K562 (cell line): Measurements from ENCODE around the gene CPT1B. TPM values are rescaled to one million over a fixed set of nuclear protein-coding genes. Genes with fewer than 3 reads are reported as not detected.

ENCODE experiments used
- CC2D1A ChIP-seq: fragments of 450-650 bp; IDR thresholded peaks from 2 replicates; pipeline ENCODE4 v1.6.1; 2017; ENCODE audit warnings: mild to moderate bottlenecking
- NFXL1 ChIP-seq: fragments of 450-650 bp; formaldehyde crosslinking; IDR thresholded peaks from 2 replicates; pipeline ENCODE4 v1.4.0; 2021; ENCODE audit warnings: mild to moderate bottlenecking
- RHOXF2B ChIP-seq: fragments of 250-450 bp; sonication (Bioruptor Pico); conservative IDR thresholded peaks from 2 replicates; pipeline ENCODE4 v1.5.1; 2021
- SRSF7 ChIP-seq: fragments of 200-400 bp; formaldehyde crosslinking; optimal IDR thresholded peaks from 2 replicates; pipeline ENCODE3; 2017; ENCODE audit warnings: mild to moderate bottlenecking, low read depth, low read length
- ZNF384 ChIP-seq: IDR thresholded peaks from 2 replicates; pipeline ENCODE4 v1.6.1; 2012; ENCODE audit warnings: low read depth, low read length, improper control_type of control experiment
- ZNF41 ChIP-seq: fragments of 250-450 bp; sonication (Bioruptor Pico); conservative IDR thresholded peaks from 2 replicates; pipeline ENCODE4 v1.4.0; 2020; ENCODE audit warnings: mild to moderate bottlenecking
- ZNF57 ChIP-seq: fragments of 450-650 bp; formaldehyde crosslinking; IDR thresholded peaks from 2 replicates; pipeline ENCODE4 v1.4.0; 2020; ENCODE audit warnings: mild to moderate bottlenecking, moderate library complexity
- ZNF668 ChIP-seq: fragments of 250-450 bp; sonication (Bioruptor Pico); IDR thresholded peaks from 2 replicates; pipeline ENCODE4 v1.8.0; 2022; ENCODE audit warnings: mild to moderate bottlenecking, inconsistent platforms
- polyA plus RNA-seq, 8 experiments: library from polyadenylated mRNA; depleted of rRNA in 4 of 8; stranded (reverse) in 5 of 8; unstranded in 3 of 8; fragments of >200 nt; fragmentation: Nextera tagmentation in 2 of 8; fragmentation: Illumina TruSeq in 1 of 8; extraction: Ambion mirVana in 2 of 8; extraction: Trizol in 1 of 8; gene quantifications; 2 replicates each; pipeline versions ENCODE4 v1.2.1 to v1.2.3, GENCODE V29; 2011 to 2014; ENCODE audit warnings: inconsistent platforms in 1 of 8, missing spikeins in 1 of 8
- total RNA-seq, 7 experiments: library from RNA; depleted of rRNA in 6 of 7; stranded (reverse); fragments of >200 nt in 6 of 7; fragmentation: Illumina TruSeq in 2 of 7; extraction: Trizol in 2 of 7; gene quantifications; 2 replicates each; pipeline versions ENCODE4 v1.2.1 to v1.2.3, GENCODE V29; 2011 to 2021; ENCODE audit warnings: low replicate concordance in 1 of 7
- TF ChIP-seq, protein P1 (sequence below): fragments of 450-650 bp; formaldehyde crosslinking; IDR thresholded peaks from 2 replicates; pipeline ENCODE4 v1.4.0; 2020; ENCODE audit warnings: mild to moderate bottlenecking, moderate library complexity
- TF ChIP-seq, protein P2 (sequence below): fragments of 450-650 bp; conservative IDR thresholded peaks from 2 replicates; pipeline ENCODE4 v1.6.1; 2016; ENCODE audit warnings: missing genetic modification characterization, low read depth, mild to moderate bottlenecking, control low read depth, missing compliant biosample characterization
- TF ChIP-seq, protein P3 (sequence below), 2 experiments: fragments of 200-800 bp in 1 of 2; sonication (Bioruptor generic) in 1 of 2; sonication (generic) in 1 of 2; formaldehyde crosslinking in 1 of 2; IDR thresholded peaks in 1 of 2; conservative IDR thresholded peaks in 1 of 2; 2 replicates each; pipeline versions ENCODE4 v1.5.0 to v1.6.1; 2016 to 2020; ENCODE audit warnings: missing compliant biosample characterization in 1 of 2, missing genetic modification characterization in 1 of 2, missing genetic modification reagents in 1 of 2
- TF ChIP-seq, protein P4 (sequence below): fragments of 450-650 bp; IDR thresholded peaks from 2 replicates; pipeline ENCODE4 v1.6.1; 2016; ENCODE audit warnings: low read depth
- TF ChIP-seq, protein P5 (sequence below): fragments of 450-650 bp; formaldehyde crosslinking; IDR thresholded peaks from 2 replicates; pipeline ENCODE4 v1.4.0; 2020; ENCODE audit warnings: mild to moderate bottlenecking, mixed read lengths

The CPT1B gene
- total and polyA plus RNA-seq, 9 of the 15 experiments (the other 6 are each of a cell fraction or from before 2014, with no cell fraction given), result 0.35 to 6.1 (median 2.6) TPM

DNA sequence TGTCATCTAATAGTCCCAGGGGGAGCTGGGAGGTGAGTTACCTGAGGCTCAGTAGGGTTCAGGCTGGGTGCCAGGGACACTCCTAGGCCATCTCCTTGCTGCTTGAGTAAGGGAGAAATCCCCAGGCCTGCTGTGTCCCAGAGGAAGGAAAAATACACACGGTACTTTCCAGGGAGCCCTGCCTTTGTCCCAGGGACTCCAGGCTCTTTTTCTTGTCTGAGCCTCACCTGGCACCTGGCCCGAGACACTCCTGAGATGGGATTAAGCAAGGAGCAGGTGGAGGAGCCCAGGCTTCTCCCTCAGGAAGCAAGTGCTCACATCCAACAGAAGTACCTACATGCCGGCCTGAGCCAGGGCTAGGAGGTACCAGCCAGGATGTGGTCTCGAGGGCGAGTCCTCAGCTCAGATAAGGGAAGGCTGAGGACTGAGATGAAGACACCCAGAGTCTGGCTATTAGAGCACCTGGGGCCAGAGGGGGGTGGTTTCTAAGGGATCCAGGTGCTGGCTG, 33.4 kb downstream of the CPT1B start (continued):
- TF ChIP-seq, protein P1, sequence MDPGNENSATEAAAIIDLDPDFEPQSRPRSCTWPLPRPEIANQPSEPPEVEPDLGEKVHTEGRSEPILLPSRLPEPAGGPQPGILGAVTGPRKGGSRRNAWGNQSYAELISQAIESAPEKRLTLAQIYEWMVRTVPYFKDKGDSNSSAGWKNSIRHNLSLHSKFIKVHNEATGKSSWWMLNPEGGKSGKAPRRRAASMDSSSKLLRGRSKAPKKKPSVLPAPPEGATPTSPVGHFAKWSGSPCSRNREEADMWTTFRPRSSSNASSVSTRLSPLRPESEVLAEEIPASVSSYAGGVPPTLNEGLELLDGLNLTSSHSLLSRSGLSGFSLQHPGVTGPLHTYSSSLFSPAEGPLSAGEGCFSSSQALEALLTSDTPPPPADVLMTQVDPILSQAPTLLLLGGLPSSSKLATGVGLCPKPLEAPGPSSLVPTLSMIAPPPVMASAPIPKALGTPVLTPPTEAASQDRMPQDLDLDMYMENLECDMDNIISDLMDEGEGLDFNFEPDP (CRISPR knock-in tag), result no peak
- TF ChIP-seq, protein P2, sequence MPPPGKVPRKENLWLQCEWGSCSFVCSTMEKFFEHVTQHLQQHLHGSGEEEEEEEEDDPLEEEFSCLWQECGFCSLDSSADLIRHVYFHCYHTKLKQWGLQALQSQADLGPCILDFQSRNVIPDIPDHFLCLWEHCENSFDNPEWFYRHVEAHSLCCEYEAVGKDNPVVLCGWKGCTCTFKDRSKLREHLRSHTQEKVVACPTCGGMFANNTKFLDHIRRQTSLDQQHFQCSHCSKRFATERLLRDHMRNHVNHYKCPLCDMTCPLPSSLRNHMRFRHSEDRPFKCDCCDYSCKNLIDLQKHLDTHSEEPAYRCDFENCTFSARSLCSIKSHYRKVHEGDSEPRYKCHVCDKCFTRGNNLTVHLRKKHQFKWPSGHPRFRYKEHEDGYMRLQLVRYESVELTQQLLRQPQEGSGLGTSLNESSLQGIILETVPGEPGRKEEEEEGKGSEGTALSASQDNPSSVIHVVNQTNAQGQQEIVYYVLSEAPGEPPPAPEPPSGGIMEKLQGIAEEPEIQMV (tag), result peak; percentile 85
- no peak for TF ChIP-seq ZNF41 (CRISPR knock-in tag)
- TF ChIP-seq, protein P3, sequence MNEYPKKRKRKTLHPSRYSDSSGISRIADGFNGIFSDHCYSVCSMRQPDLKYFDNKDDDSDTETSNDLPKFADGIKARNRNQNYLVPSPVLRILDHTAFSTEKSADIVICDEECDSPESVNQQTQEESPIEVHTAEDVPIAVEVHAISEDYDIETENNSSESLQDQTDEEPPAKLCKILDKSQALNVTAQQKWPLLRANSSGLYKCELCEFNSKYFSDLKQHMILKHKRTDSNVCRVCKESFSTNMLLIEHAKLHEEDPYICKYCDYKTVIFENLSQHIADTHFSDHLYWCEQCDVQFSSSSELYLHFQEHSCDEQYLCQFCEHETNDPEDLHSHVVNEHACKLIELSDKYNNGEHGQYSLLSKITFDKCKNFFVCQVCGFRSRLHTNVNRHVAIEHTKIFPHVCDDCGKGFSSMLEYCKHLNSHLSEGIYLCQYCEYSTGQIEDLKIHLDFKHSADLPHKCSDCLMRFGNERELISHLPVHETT (CRISPR knock-in tag; conservative IDR thresholded peaks at IDR 0.05 in 1 of 2, IDR thresholded peaks at IDR 0.05 in 1 of 2), result 0 out of 4 replicates have a peak, but pooled peaks of 1 of the 2 experiments have one; percentile 11
- TF ChIP-seq ZNF668 (CRISPR knock-in tag), result no peak
- TF ChIP-seq CC2D1A, result peak; percentile 46; the same call in 1 of the 2 replicates
- TF ChIP-seq, protein P4, sequence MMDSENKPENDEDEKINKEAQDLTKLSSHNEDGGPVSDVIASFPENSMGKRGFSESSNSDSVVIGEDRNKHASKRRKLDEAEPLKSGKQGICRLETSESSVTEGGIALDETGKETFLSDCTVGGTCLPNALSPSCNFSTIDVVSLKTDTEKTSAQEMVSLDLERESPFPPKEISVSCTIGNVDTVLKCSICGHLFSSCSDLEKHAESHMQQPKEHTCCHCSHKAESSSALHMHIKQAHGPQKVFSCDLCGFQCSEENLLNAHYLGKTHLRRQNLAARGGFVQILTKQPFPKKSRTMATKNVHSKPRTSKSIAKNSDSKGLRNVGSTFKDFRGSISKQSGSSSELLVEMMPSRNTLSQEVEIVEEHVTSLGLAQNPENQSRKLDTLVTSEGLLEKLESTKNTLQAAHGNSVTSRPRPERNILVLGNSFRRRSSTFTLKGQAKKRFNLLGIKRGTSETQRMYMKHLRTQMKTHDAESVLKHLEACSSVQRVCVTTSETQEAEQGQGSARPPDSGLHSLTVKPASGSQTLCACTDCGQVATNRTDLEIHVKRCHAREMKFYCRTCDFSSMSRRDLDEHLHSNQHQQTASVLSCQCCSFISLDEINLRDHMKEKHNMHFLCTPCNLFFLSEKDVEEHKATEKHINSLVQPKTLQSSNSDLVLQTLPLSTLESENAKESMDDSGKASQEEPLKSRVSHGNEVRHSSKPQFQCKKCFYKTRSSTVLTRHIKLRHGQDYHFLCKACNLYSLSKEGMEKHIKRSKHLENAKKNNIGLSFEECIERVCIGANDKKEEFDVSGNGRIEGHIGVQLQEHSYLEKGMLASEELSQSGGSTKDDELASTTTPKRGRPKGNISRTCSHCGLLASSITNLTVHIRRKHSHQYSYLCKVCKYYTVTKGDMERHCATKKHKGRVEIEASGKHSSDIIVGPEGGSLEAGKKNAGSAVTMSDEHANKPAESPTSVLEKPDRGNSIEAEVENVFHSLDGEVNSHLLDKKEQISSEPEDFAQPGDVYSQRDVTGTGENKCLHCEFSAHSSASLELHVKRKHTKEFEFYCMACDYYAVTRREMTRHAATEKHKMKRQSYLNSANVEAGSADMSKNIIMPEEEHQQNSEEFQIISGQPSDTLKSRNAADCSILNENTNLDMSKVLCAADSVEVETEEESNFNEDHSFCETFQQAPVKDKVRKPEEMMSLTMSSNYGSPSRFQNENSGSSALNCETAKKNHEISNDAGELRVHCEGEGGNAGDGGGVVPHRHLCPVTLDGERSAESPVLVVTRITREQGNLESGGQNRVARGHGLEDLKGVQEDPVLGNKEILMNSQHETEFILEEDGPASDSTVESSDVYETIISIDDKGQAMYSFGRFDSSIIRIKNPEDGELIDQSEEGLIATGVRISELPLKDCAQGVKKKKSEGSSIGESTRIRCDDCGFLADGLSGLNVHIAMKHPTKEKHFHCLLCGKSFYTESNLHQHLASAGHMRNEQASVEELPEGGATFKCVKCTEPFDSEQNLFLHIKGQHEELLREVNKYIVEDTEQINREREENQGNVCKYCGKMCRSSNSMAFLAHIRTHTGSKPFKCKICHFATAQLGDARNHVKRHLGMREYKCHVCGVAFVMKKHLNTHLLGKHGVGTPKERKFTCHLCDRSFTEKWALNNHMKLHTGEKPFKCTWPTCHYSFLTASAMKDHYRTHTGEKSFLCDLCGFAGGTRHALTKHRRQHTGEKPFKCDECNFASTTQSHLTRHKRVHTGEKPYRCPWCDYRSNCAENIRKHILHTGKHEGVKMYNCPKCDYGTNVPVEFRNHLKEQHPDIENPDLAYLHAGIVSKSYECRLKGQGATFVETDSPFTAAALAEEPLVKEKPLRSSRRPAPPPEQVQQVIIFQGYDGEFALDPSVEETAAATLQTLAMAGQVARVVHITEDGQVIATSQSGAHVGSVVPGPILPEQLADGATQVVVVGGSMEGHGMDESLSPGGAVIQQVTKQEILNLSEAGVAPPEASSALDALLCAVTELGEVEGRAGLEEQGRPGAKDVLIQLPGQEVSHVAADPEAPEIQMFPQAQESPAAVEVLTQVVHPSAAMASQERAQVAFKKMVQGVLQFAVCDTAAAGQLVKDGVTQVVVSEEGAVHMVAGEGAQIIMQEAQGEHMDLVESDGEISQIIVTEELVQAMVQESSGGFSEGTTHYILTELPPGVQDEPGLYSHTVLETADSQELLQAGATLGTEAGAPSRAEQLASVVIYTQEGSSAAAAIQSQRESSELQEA, result no peak
- TF ChIP-seq RHOXF2B, result no peak
- TF ChIP-seq, protein P5, sequence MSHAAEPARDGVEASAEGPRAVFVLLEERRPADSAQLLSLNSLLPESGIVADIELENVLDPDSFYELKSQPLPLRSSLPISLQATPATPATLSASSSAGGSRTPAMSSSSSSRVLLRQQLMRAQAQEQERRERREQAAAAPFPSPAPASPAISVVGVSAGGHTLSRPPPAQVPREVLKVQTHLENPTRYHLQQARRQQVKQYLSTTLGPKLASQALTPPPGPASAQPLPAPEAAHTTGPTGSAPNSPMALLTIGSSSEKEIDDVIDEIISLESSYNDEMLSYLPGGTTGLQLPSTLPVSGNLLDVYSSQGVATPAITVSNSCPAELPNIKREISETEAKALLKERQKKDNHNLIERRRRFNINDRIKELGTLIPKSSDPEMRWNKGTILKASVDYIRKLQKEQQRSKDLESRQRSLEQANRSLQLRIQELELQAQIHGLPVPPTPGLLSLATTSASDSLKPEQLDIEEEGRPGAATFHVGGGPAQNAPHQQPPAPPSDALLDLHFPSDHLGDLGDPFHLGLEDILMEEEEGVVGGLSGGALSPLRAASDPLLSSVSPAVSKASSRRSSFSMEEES, result no peak
- TF ChIP-seq ZNF384, result no peak
- TF ChIP-seq ZNF57, result no peak
- no peak for TF ChIP-seq NFXL1 (CRISPR knock-in tag)
- TF ChIP-seq SRSF7, result no peak
